SH-SY5Y (cell line): ENCODE results near the gene MAB21L4.

Source experiments
- GATA2 ChIP-seq: IDR thresholded peaks from 2 replicates; pipeline ENCODE4 v1.6.1; 2011; ENCODE audit warnings: mild to moderate bottlenecking, low read depth, low read length
- GATA3 ChIP-seq: IDR thresholded peaks from 2 replicates; pipeline ENCODE4 v1.6.1; 2011; ENCODE audit warnings: low read depth, mild to moderate bottlenecking, low read length, moderate library complexity

GRCh38 chr2:240894836-240895558, 959 bp downstream of the MAB21L4 start:
- no peak for TF ChIP-seq GATA3
- no peak for TF ChIP-seq GATA2
